SK-N-SH (cell line): Measurements from ENCODE around the gene SOX2. TPM values are rescaled to one million over a fixed set of nuclear protein-coding genes. Genes with fewer than 3 reads are reported as not detected.
A peak's percentile ranks its signal among the peaks of the same experiment; 100 is the strongest.

Source experiments
- CTCF ChIA-PET: fragments of 300-600, 350-600 bp; formaldehyde crosslinking; extraction: SDS; loops from one replicate; lab custom pipeline; 2021; lab: Yijun Ruan, JAX
- POLR2A ChIA-PET: fragments of 350-600 bp; sonication (Branson Sonifier 250); formaldehyde crosslinking; extraction: SDS; loops from one replicate; lab custom pipeline; 2020; ENCODE audit warnings: antibody characterized with exemption, inconsistent platforms; lab: Yijun Ruan, JAX
- DNase-seq: peaks from one replicate; pipeline ENCODE4 v3.0.0; 2012
- H2AFZ ChIP-seq: fragments of 200-600 bp; sonication (generic); 2 replicates; pipeline ENCODE4 v1.8.1; 2016; ENCODE audit warnings: antibody characterized with exemption, mild to moderate bottlenecking, low read depth
- H3F3A ChIP-seq: fragments of 200-600 bp; sonication (generic); replicated peaks from 2 replicates; pipeline ENCODE3; 2016; ENCODE audit warnings: antibody characterized with exemption, mild to moderate bottlenecking; ENCODE audit not compliant: insufficient read depth
- H3K27ac ChIP-seq, 2 experiments: fragments of 200-500 bp in 1 of 2; fragments of 200-600 bp in 1 of 2; sonication (Bioruptor generic) in 1 of 2; sonication (generic), shearing (Covaris generic) in 1 of 2; 2 replicates each; pipeline versions ENCODE4 v1.5.1 to v1.6.1; 2014 to 2016; ENCODE audit warnings: low read depth in 2 of 2, inconsistent platforms in 1 of 2, low read length in 1 of 2, mild to moderate bottlenecking in 1 of 2, mixed read lengths in 1 of 2
- H3K27me3 ChIP-seq: fragments of 200-600 bp; sonication (generic), shearing (Covaris generic); 2 replicates; pipeline ENCODE4 v1.6.1; 2016; ENCODE audit warnings: mixed run types; ENCODE audit not compliant: insufficient read depth
- H3K36me3 ChIP-seq, 2 experiments: fragments of 200-500 bp in 1 of 2; fragments of 200-600 bp in 1 of 2; sonication (Bioruptor generic) in 1 of 2; sonication (generic) in 1 of 2; replicated peaks in 1 of 2; 2 replicates each; pipeline versions ENCODE3 to v1.5.1; 2014 to 2016; ENCODE audit warnings: low read length in 1 of 2, mild to moderate bottlenecking in 1 of 2; ENCODE audit not compliant: insufficient read depth in 2 of 2, control insufficient read depth in 1 of 2
- H3K4me1 ChIP-seq, 2 experiments: fragments of 200-500 bp in 1 of 2; fragments of 200-600 bp in 1 of 2; sonication (Bioruptor generic) in 1 of 2; sonication (generic), shearing (Covaris generic) in 1 of 2; 2 replicates each; pipeline versions ENCODE4 v1.5.1 to v1.6.1; 2014 to 2016; ENCODE audit warnings: low read depth in 1 of 2, low read length in 1 of 2, mixed run types in 1 of 2; ENCODE audit not compliant: insufficient read depth in 2 of 2, control insufficient read depth in 1 of 2
- H3K4me2 ChIP-seq: fragments of 200-600 bp; sonication (generic), shearing (Covaris generic); 2 replicates; pipeline ENCODE4 v1.6.1; 2017; ENCODE audit warnings: mixed run types
- H3K4me3 ChIP-seq, 2 experiments: fragments of 200-500 bp in 1 of 2; fragments of 200-600 bp in 1 of 2; sonication (Bioruptor generic) in 1 of 2; sonication (generic), shearing (Covaris generic) in 1 of 2; 2 replicates each; pipeline versions ENCODE4 v1.5.1 to v1.8.1; 2014 to 2016; ENCODE audit warnings: low read depth in 2 of 2, inconsistent platforms in 1 of 2, low read length in 1 of 2, mild to moderate bottlenecking in 1 of 2, mixed read lengths in 1 of 2, moderate library complexity in 1 of 2
- H3K79me2 ChIP-seq: fragments of 200-600 bp; sonication (generic); 2 replicates; pipeline ENCODE4 v1.8.1; 2017; ENCODE audit warnings: mild to moderate bottlenecking; ENCODE audit not compliant: insufficient read depth
- H3K9ac ChIP-seq: fragments of 200-600 bp; sonication (generic); 2 replicates; pipeline ENCODE4 v1.6.1; 2017; ENCODE audit warnings: mixed run types
- H3K9me2 ChIP-seq: fragments of 200-600 bp; sonication (generic); 2 replicates; pipeline ENCODE4 v1.6.1; 2017; ENCODE audit warnings: mixed run types
- H3K9me3 ChIP-seq: fragments of 200-600 bp; sonication (generic); 2 replicates; pipeline ENCODE4 v1.6.1; 2017; ENCODE audit warnings: mixed run types, mild to moderate bottlenecking, moderate library complexity
- H4K20me1 ChIP-seq: fragments of 200-600 bp; sonication (generic); 2 replicates; pipeline ENCODE4 v1.6.1; 2017; ENCODE audit warnings: mild to moderate bottlenecking, mixed run types; ENCODE audit not compliant: insufficient read depth
- CTCF ChIP-seq: fragments of 200-600 bp; sonication (generic); IDR thresholded peaks from 2 replicates; pipeline ENCODE4 v1.6.1; 2017; ENCODE audit warnings: antibody characterized with exemption, mild to moderate bottlenecking, moderate library complexity
- EP300 ChIP-seq, 2 experiments: IDR thresholded peaks; 2 replicates each; pipeline versions ENCODE4 v1.4.0 to v1.6.1; 2012; ENCODE audit warnings: borderline replicate concordance in 1 of 2, low read depth in 1 of 2, low read length in 1 of 2
- EZH2phosphoT487 ChIP-seq: fragments of 200-600 bp; sonication (generic); IDR thresholded peaks from 2 replicates; pipeline ENCODE4 v1.6.1; 2017; ENCODE audit warnings: low read depth, mixed run types, mild to moderate bottlenecking, antibody characterized with exemption, moderate library complexity, borderline replicate concordance
- FOSL2 ChIP-seq: IDR thresholded peaks from 2 replicates; pipeline ENCODE4 v1.4.0; 2012; ENCODE audit warnings: low read depth, mild to moderate bottlenecking, moderate library complexity, borderline replicate concordance
- FOXM1 ChIP-seq: IDR thresholded peaks from 2 replicates; pipeline ENCODE4 v1.4.0; 2012; ENCODE audit warnings: low read depth, mild to moderate bottlenecking
- GATA2 ChIP-seq: sonication (generic); formaldehyde crosslinking; IDR thresholded peaks from 2 replicates; pipeline ENCODE4 v1.5.0; 2020; ENCODE audit warnings: mild to moderate bottlenecking, missing genetic modification reagents
- JUND ChIP-seq: IDR thresholded peaks from 2 replicates; pipeline ENCODE4 v1.4.0; 2012
- MAX ChIP-seq: IDR thresholded peaks from 2 replicates; pipeline ENCODE4 v1.4.0; 2012; ENCODE audit warnings: low read depth
- MXI1 ChIP-seq: IDR thresholded peaks from 2 replicates; pipeline ENCODE4 v1.6.1; 2012; ENCODE audit warnings: mild to moderate bottlenecking, low read depth, low read length, improper control_type of control experiment
- NRF1 ChIP-seq: IDR thresholded peaks from 2 replicates; pipeline ENCODE4 v1.6.1; 2012; ENCODE audit warnings: low read depth, mild to moderate bottlenecking, low read length
- PBX3 ChIP-seq: IDR thresholded peaks from 2 replicates; pipeline ENCODE4; 2012
- RAD21 ChIP-seq: IDR thresholded peaks from 2 replicates; pipeline ENCODE4 v1.6.1; 2012; ENCODE audit warnings: mild to moderate bottlenecking, low read length
- RCOR1 ChIP-seq: fragments of 150-350 bp; IDR thresholded peaks from 2 replicates; pipeline ENCODE4 v1.6.1; 2017; ENCODE audit warnings: antibody characterized with exemption, low read length
- RFX5 ChIP-seq: IDR thresholded peaks from 2 replicates; pipeline ENCODE4 v1.6.1; 2012; ENCODE audit warnings: mild to moderate bottlenecking, improper control_type of control experiment, low read length
- SMC3 ChIP-seq: IDR thresholded peaks from 2 replicates; pipeline ENCODE4 v1.6.1; 2012; ENCODE audit warnings: low read depth, low read length, improper control_type of control experiment
- TAF1 ChIP-seq: IDR thresholded peaks from 2 replicates; pipeline ENCODE4 v1.6.1; 2012; ENCODE audit warnings: low read depth, mild to moderate bottlenecking, low read length, moderate library complexity, borderline replicate concordance
- YY1 ChIP-seq: IDR thresholded peaks from 2 replicates; pipeline ENCODE4 v1.4.0; 2012; ENCODE audit warnings: low read depth, mild to moderate bottlenecking
- WGBS: methylation state at CpG from one replicate; pipeline ENCODE4 v1.1.6; 2017; ENCODE audit warnings: low lambda C conversion rate; 5-methylcytosine and 5-hydroxymethylcytosine counted together
- polyA plus RNA-seq, 3 experiments: library from polyadenylated mRNA; depleted of rRNA; stranded (reverse); fragments of >200 nt; gene quantifications; 2 replicates each; pipeline ENCODE4 v1.2.3, GENCODE V29; 2012
- TF ChIP-seq, protein P1 (sequence below): IDR thresholded peaks from 2 replicates; pipeline ENCODE4 v1.4.0; 2012; ENCODE audit warnings: low read depth, borderline replicate concordance
- TF ChIP-seq, protein P2 (sequence below): fragments of 150-350 bp; IDR thresholded peaks from 2 replicates; pipeline ENCODE4 v1.6.1; 2016; ENCODE audit warnings: mild to moderate bottlenecking, low read depth, low read length

SOX2 gene
- polyA plus RNA-seq, 1 of the 3 experiments (the other 2 are of a cell fraction): 0.13 TPM

- TF ChIP-seq MXI1: no peak
- no peak for TF ChIP-seq NRF1
- no peak for TF ChIP-seq MAX
- no peak for TF ChIP-seq FOXM1
- TF ChIP-seq PBX3: no peak
- TF ChIP-seq, protein P1, sequence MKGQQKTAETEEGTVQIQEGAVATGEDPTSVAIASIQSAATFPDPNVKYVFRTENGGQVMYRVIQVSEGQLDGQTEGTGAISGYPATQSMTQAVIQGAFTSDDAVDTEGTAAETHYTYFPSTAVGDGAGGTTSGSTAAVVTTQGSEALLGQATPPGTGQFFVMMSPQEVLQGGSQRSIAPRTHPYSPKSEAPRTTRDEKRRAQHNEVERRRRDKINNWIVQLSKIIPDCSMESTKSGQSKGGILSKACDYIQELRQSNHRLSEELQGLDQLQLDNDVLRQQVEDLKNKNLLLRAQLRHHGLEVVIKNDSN: no peak
- TF ChIP-seq FOSL2: no peak
- no peak for TF ChIP-seq JUND
- no peak for TF ChIP-seq RFX5
- TF ChIP-seq SMC3: no peak
- TF ChIP-seq EP300 (IDR thresholded peaks at IDR 0.05; ENCODE audit: borderline replicate concordance in 1 of 2, low read depth in 1 of 2, low read length in 1 of 2): no peak
- Histone ChIP-seq H2AFZ (no peak overlapping the region), H3F3A (no peaks in the 10 kb centered on the region), H3K4me3 (no peak overlapping the region), H3K9me2 (no peaks in the 10 kb centered on the region), H3K36me3 (no peaks in the 10 kb centered on the region), H3K9ac (no peak overlapping the region), H3K9me3 (no peaks in the 10 kb centered on the region), H3K27me3 (no peaks in the 10 kb centered on the region), H3K79me2 (no peaks in the 10 kb centered on the region), H3K4me2 (no peak overlapping the region), H3K27ac (no peak overlapping the region), H4K20me1 (no peaks in the 10 kb centered on the region), H3K4me1 (peaks cover 0 to 11% of the 10 kb centered on the region in 2 experiments; a peak in 2 of 4 replicates)
- POLR2A ChIA-PET: no interaction called here
- peak; percentile 47 for DNase-seq
- CTCF ChIA-PET: interaction anchor here (1.1 to 5.4 kb wide), 2 partner anchors 370 to 420 kb away, joined by 5 to 76 read pairs; no protein-coding TSS in a partner anchor
- WGBS: 86% methylated on average over 5 of the region's 5 CpGs
Measured at GRCh38 chr3:181698263-181698954, 13.3 kb upstream of the SOX2 start.

DNA sequence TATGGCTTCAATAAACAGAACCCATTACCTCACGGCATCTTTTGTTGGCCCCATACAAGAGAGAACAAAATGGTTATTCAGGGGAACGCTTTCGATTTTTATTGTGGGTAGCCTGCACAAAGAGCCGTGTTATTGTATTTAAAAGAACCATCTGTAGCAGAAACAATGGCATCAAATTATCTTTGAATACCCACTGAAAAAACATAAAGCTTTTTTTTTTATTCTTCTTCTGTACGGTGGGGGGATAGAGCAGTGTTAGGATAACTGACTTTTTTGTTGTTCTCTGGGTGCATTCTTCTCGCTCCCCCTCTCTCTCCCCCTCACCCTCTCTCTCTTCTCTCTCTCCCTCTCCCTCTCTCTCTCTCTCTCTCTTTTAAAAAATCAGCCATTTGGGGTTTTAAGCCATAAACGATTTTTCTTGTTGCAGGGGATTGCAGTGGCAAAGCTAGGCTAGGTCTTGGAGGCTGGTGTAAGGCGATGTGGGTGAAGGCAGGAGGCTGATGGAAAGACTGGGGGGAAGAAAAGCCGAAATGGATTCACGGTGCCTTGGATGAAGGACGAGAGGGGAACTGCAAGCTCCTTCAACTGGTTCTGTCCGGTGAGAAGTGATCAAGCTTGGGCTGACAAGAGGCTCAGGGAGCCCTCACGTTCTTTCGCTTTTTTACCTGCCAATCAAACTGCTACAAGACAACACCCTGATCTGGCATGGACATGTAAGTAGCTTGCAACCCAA lies 12.4 kb upstream of the SOX2 start:
- no peak overlapping the region for H3K27ac ChIP-seq
- ChIA-PET CTCF (interaction anchor here (0.6 to 5.4 kb wide), 14 partner anchors 9 to 489 kb away, joined by 3 to 76 read pairs (median 5); partner anchors contain the start of gene SOX2), POLR2A (no interaction called here)
- WGBS: 73% methylated on average over 14 of the region's 14 CpGs
- no peaks in the 10 kb centered on the region for H3K79me2 ChIP-seq
- no peaks in the 10 kb centered on the region for H3K36me3 ChIP-seq
- H3K9me2 ChIP-seq: no peaks in the 10 kb centered on the region
- no peak overlapping the region for H3K4me2 ChIP-seq
- H3K9ac ChIP-seq: no peak overlapping the region
- H3K4me3 ChIP-seq: no peak overlapping the region
- no peaks in the 10 kb centered on the region for H3K9me3 ChIP-seq
- no peaks in the 10 kb centered on the region for H3F3A ChIP-seq
- no peak for DNase-seq
- peaks cover 0 to 11% of the 10 kb centered on the region in 2 experiments; a peak in 2 of 4 replicates for H3K4me1 ChIP-seq
- H4K20me1 ChIP-seq: no peaks in the 10 kb centered on the region
- H2AFZ ChIP-seq: no peak overlapping the region
- H3K27me3 ChIP-seq: no peaks in the 10 kb centered on the region
- TF ChIP-seq, protein P2, sequence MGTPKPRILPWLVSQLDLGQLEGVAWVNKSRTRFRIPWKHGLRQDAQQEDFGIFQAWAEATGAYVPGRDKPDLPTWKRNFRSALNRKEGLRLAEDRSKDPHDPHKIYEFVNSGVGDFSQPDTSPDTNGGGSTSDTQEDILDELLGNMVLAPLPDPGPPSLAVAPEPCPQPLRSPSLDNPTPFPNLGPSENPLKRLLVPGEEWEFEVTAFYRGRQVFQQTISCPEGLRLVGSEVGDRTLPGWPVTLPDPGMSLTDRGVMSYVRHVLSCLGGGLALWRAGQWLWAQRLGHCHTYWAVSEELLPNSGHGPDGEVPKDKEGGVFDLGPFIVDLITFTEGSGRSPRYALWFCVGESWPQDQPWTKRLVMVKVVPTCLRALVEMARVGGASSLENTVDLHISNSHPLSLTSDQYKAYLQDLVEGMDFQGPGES: no peak
- no peak for TF ChIP-seq EP300 (IDR thresholded peaks at IDR 0.05; ENCODE audit: borderline replicate concordance in 1 of 2, low read depth in 1 of 2, low read length in 1 of 2)
- TF ChIP-seq RAD21: no peak
- no peak for TF ChIP-seq RFX5
- TF ChIP-seq EZH2phosphoT487: no peak
- TF ChIP-seq YY1: no peak
- no peak for TF ChIP-seq TAF1
- TF ChIP-seq GATA2 (CRISPR knock-in tag): no peak
- TF ChIP-seq PBX3: no peak
- TF ChIP-seq CTCF: no peak
- no peak for TF ChIP-seq RCOR1
